WTC11 (cell line): ENCODE results near the gene GIPC1.

Experiments
- ELF4 ChIP-seq: sonication (generic); formaldehyde crosslinking; IDR thresholded peaks from 2 replicates; pipeline ENCODE4 v1.8.1; 2022; ENCODE audit warnings: low read depth, mild to moderate bottlenecking, moderate library complexity, missing genetic modification reagents
- TCF7 ChIP-seq: sonication (generic); formaldehyde crosslinking; IDR thresholded peaks from 2 replicates; pipeline ENCODE4 v1.8.0; 2022; ENCODE audit warnings: mild to moderate bottlenecking, low read depth, missing genetic modification reagents, moderate library complexity
- USF2 ChIP-seq: sonication (generic); formaldehyde crosslinking; IDR thresholded peaks from 2 replicates; pipeline ENCODE4 v1.8.1; 2023; ENCODE audit warnings: mild to moderate bottlenecking, missing genetic modification reagents, moderate library complexity
- ZNF532 ChIP-seq: fragments of 250-450 bp; sonication (Bioruptor Pico); IDR thresholded peaks from 2 replicates; pipeline ENCODE4 v1.9.0; 2021; ENCODE audit warnings: mild to moderate bottlenecking, borderline replicate concordance
- TF ChIP-seq, protein P1 (sequence below): fragments of 200-600 bp; IDR thresholded peaks from 2 replicates; pipeline ENCODE4 v1.8.0; 2022; ENCODE audit warnings: antibody characterized with exemption

- TF ChIP-seq ZNF532 (CRISPR knock-in tag) (no peak), TCF7 (CRISPR knock-in tag) (no peak), ELF4 (CRISPR knock-in tag) (no peak), USF2 (CRISPR knock-in tag) (no peak)
- TF ChIP-seq, protein P1, sequence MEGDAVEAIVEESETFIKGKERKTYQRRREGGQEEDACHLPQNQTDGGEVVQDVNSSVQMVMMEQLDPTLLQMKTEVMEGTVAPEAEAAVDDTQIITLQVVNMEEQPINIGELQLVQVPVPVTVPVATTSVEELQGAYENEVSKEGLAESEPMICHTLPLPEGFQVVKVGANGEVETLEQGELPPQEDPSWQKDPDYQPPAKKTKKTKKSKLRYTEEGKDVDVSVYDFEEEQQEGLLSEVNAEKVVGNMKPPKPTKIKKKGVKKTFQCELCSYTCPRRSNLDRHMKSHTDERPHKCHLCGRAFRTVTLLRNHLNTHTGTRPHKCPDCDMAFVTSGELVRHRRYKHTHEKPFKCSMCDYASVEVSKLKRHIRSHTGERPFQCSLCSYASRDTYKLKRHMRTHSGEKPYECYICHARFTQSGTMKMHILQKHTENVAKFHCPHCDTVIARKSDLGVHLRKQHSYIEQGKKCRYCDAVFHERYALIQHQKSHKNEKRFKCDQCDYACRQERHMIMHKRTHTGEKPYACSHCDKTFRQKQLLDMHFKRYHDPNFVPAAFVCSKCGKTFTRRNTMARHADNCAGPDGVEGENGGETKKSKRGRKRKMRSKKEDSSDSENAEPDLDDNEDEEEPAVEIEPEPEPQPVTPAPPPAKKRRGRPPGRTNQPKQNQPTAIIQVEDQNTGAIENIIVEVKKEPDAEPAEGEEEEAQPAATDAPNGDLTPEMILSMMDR, result no peak
Observed at GRCh38 chr19:14533450-14533849, 37.5 kb upstream of the GIPC1 start.
